GM12801 (cell line): ENCODE results near the gene ACTMAP.

Source experiments
- TF ChIP-seq, protein P1 (sequence below): IDR thresholded peaks from one replicate; pipeline ENCODE4 v1.5.1; 2011; ENCODE audit warnings: control low read depth; ENCODE audit not compliant: insufficient read length; ENCODE audit errors: extremely low read depth

Gene ACTMAP

DNA sequence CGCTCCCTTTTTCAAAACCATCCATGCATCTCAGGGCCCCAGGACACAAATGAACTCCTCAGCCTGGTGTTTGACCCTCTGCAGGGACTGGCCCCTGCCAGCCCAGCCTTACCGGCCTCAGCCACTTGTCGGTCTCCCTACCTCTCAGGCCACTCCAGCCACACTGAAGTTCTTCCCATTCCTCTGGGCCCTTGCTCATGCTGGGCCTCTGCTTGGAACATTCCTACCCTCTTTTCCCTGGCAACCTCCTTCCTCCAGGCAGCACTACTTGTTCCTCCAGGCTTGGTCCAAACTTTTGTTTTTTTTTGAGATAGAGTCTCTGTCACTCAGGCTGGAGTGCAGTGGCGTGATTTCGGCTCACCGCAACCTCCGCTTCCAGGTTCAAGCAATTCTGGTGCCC lies 41.1 kb upstream of the ACTMAP start:
- TF ChIP-seq, protein P1, sequence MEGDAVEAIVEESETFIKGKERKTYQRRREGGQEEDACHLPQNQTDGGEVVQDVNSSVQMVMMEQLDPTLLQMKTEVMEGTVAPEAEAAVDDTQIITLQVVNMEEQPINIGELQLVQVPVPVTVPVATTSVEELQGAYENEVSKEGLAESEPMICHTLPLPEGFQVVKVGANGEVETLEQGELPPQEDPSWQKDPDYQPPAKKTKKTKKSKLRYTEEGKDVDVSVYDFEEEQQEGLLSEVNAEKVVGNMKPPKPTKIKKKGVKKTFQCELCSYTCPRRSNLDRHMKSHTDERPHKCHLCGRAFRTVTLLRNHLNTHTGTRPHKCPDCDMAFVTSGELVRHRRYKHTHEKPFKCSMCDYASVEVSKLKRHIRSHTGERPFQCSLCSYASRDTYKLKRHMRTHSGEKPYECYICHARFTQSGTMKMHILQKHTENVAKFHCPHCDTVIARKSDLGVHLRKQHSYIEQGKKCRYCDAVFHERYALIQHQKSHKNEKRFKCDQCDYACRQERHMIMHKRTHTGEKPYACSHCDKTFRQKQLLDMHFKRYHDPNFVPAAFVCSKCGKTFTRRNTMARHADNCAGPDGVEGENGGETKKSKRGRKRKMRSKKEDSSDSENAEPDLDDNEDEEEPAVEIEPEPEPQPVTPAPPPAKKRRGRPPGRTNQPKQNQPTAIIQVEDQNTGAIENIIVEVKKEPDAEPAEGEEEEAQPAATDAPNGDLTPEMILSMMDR = no peak

DNA sequence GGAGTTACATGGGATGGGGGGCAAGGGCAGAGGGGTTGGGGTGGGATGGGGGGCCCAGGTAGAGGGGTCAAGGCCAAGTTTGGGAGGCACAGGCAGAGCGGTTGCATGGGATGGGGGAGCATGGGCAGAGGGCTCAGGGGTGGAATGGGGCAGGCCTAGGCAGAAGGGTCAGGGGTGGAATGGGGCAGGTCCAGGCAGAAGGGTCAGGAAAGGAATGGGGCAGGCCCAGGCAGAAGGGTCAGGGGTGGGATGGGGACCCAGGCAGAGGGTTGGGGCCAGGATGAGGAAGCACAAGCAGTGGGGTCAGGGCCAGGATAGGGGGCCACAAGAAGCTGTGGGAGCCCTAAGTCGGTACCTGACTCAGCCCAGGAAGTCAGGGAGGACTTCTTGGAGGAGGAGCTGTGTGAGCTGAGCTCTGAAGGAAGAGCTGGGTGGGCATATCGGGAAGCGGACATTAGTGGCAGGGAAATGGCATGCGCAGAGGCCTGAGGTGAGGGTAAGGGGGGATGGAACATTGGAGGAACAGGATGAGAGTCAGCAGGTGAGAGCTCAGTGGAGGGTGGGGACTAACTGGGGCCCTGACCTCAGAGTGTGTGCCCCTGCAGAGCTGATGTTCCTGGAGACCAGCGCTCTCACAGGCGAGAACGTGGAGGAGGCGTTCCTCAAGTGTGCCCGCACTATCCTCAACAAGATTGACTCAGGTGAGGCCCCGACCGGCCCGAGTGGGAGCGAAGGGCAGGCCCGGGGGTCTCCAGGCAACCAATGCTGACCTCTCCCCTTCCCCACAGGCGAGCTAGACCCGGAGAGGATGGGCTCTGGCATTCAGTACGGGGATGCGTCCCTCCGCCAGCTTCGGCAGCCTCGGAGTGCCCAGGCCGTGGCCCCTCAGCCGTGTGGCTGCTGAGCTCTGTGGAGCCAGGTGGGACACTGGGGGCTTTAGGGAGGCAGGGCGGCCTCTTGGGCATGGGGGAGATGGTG lies 36.1 kb upstream of the ACTMAP start:
- TF ChIP-seq, protein P1 = no peak

DNA sequence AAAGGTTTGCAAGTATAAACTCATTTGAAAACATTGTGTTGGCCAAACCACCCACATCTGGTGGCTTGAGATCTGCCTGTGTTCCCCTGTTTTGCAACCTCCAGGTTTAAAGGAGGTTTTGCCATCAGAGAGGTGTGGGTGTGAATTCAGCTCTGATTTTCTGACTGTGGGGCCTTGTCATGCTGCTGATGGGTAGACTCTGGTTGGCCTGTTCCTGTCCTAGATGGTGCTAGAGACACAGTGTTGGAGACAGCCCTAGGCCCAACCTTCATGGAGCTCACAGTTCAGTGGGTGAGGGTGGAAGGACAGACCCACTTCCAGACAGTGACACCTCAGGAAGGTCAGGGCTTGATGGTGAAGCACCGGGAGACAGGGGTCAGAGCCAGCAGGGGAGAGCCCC lies 35.2 kb upstream of the ACTMAP start:
- TF ChIP-seq, protein P1 = no peak

DNA sequence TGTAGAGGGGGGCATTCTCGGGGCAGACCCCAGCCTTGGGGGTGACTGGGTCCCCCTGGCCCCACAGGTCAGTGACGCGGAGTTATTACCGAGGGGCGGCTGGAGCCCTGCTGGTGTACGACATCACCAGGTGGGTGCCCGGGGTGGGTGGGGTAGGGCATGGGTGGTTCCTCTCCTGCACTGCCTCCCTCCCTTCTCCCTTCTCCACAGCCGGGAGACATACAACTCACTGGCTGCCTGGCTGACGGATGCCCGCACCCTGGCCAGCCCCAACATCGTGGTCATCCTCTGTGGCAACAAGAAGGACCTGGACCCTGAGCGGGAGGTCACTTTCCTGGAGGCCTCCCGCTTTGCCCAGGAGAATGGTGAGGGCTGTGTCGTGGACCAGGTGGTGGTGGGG lies 33.4 kb upstream of the ACTMAP start:
- TF ChIP-seq, protein P1 = no peak

DNA sequence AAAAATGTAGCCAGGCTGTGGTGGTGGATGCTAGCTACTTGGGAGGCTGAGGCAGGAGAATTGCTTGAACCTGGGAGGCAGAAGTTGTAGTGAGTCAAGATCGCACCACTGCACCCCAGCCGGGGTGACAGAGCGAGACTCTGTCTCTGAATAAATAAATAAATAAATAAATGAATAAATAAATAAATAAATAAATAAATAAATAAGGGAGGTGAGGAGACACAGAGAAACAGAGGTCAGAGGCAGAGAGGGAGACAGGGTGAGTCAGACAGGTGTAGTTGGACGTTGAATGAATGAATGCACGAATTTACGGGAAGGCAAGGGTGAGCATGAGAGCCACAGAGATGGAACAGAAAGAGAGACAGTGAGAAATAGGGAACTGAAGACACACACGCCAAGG lies 30.9 kb upstream of the ACTMAP start:
- TF ChIP-seq, protein P1 = no peak

DNA sequence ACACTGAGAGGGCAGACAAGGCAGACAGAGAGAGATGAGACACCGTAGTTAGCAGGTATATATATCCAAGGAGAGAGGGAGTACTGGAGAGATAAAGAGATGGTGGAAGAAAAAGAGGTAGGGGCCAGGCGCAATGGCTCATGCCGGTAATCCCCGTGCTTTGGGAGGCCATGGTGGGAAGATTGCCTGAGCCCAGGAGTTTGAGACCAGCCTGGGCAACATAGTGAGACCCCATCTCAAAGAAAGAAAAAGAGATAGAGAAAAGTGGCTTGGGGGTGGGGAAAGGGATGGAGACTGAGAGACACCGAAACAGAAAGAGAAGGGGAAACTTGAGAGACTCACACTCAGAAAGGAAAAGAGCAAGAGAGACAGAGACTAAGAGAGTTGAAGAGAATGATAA lies 30.3 kb upstream of the ACTMAP start:
- TF ChIP-seq, protein P1 = no peak

DNA sequence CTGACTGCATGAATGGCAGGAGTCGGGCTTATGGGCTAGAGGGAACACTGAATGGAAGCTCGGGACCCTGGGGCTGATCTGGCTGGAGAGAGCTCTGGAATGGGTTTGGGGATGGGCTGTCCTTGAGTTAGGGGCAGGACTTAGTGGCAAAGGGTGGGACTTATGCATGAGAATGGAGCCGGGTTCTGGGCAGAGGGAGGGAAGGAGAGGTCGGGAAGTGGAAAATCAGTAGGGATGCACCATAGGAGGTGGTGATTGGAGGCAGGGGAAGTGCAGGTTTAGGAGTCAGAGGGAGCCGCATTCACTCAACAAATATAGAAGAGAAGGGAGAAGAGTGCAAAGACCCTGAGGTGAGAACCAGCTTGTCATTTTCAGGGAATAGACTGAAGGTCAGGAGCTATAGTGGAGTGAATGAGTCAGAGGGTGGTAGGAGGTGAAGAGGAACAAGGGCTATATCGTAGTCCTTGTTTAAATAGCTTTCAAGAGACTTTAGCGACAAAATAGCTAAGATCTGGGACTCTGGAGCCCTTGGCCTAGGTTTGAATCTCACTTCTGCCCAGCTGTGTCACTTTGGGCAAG lies 28.5 kb upstream of the ACTMAP start:
- TF ChIP-seq, protein P1 = no peak
